Endothelial cell of umbilical vein (primary cell): Measurements from ENCODE around the gene CREBL2. TPM values are rescaled to one million over a fixed set of nuclear protein-coding genes. Genes with fewer than 3 reads are reported as not detected.

Experiments
- BruUV-seq: library from RNA; stranded (reverse); fragments of 400-500 nt; replicated peaks from 2 replicates; lab custom pipeline; 2021; lab: Mats Ljungman, UMichigan
- CTCF ChIA-PET: fragments of 300-600, 350-600 bp; sonication (Branson Sonifier 250); formaldehyde crosslinking; loops from one replicate; lab custom pipeline; 2021; ENCODE audit warnings: antibody characterized with exemption, inconsistent platforms; lab: Charles Lee
- POLR2A ChIA-PET: fragments of 300-600, 350-600 bp; sonication (Branson Sonifier 250); formaldehyde crosslinking; loops from one replicate; lab custom pipeline; 2021; ENCODE audit warnings: antibody characterized with exemption, inconsistent platforms; lab: Charles Lee
- DNase-seq: peaks from one replicate; pipeline ENCODE4 v3.0.0-alpha.2; 2011; ENCODE audit warnings: low read depth, low spot score
- FAIRE-seq: peaks from 2 replicates; lab custom pipeline; 2011; peaks lifted over from hg19 to GRCh38; lab: Jason Lieb, UNC
- H2AFZ ChIP-seq: 2 replicates; pipeline ENCODE4 v1.6.0; 2012; ENCODE audit warnings: low read depth, low read length, control low read depth, inconsistent platforms
- H3K27ac ChIP-seq: 2 replicates; pipeline ENCODE4 v1.5.1; 2011; ENCODE audit warnings: low read depth, mild to moderate bottlenecking, control low read depth, low read length, moderate library complexity; ENCODE audit not compliant: insufficient read depth
- H3K27me3 ChIP-seq, 2 experiments: 2 replicates each; pipeline versions ENCODE4 v1.6.0 to v1.6.1; 2011; ENCODE audit warnings: low read length in 2 of 2, mixed read lengths in 1 of 2; ENCODE audit not compliant: control insufficient read depth in 2 of 2, insufficient read depth in 2 of 2
- H3K36me3 ChIP-seq, 2 experiments: 2 replicates in 1 of 2; 3 replicates in 1 of 2; pipeline ENCODE4 v1.5.1; 2011; ENCODE audit warnings: low read length in 2 of 2, mild to moderate bottlenecking in 1 of 2, moderate library complexity in 1 of 2; ENCODE audit not compliant: control insufficient read depth in 2 of 2, insufficient read depth in 2 of 2; ENCODE audit errors: extremely low read depth in 1 of 2
- H3K4me1 ChIP-seq: 3 replicates; pipeline ENCODE4 v1.5.1; 2011; ENCODE audit warnings: mild to moderate bottlenecking, low read length; ENCODE audit not compliant: control insufficient read depth, insufficient read depth; ENCODE audit errors: extremely low read depth
- H3K4me2 ChIP-seq: 2 replicates; pipeline ENCODE4 v1.6.1; 2011; ENCODE audit warnings: low read length, control low read depth, mixed read lengths; ENCODE audit not compliant: insufficient read depth
- H3K4me3 ChIP-seq, 3 experiments: fragments of 200-600 bp in 1 of 3; sonication (generic), shearing (Covaris generic) in 1 of 3; replicated peaks in 1 of 3; 2 replicates each; pipeline ENCODE4 v1.5.1; 2011 to 2016; ENCODE audit warnings: control low read depth in 3 of 3, low read length in 3 of 3, mild to moderate bottlenecking in 2 of 3, inconsistent platforms in 1 of 3, low read depth in 1 of 3, moderate library complexity in 1 of 3; ENCODE audit not compliant: insufficient read depth in 1 of 3
- H3K79me2 ChIP-seq: 2 replicates; pipeline ENCODE4 v1.6.0; 2012; ENCODE audit warnings: low read length, inconsistent platforms; ENCODE audit not compliant: control insufficient read depth, insufficient read depth
- H3K9ac ChIP-seq: replicated peaks from 2 replicates; pipeline ENCODE3; 2011; ENCODE audit warnings: low read length, control low read depth; ENCODE audit not compliant: insufficient read depth; ENCODE audit errors: extremely low read depth
- H3K9me1 ChIP-seq: replicated peaks from 3 replicates; pipeline ENCODE4 v1.6.0; 2011; ENCODE audit warnings: mild to moderate bottlenecking, low read length; ENCODE audit not compliant: control insufficient read depth, insufficient read depth; ENCODE audit errors: extremely low read depth
- H3K9me3 ChIP-seq: replicated peaks from 2 replicates; pipeline ENCODE4 v1.5.1; 2012; ENCODE audit warnings: low read length, inconsistent platforms; ENCODE audit not compliant: control insufficient read depth, insufficient read depth
- H4K20me1 ChIP-seq: replicated peaks from 2 replicates; pipeline ENCODE3; 2011; ENCODE audit warnings: mild to moderate bottlenecking, low read length; ENCODE audit not compliant: control insufficient read depth, insufficient read depth; ENCODE audit errors: extremely low read depth
- FOS ChIP-seq: IDR thresholded peaks from 2 replicates; pipeline ENCODE4 v1.6.1; 2011; ENCODE audit warnings: mild to moderate bottlenecking, low read length, moderate library complexity, borderline replicate concordance; ENCODE audit not compliant: insufficient read depth
- GATA2 ChIP-seq: IDR thresholded peaks from 2 replicates; pipeline ENCODE4 v1.7.0; 2011; ENCODE audit warnings: low read depth, mild to moderate bottlenecking, moderate library complexity, mixed read lengths, low read length; ENCODE audit not compliant: insufficient read length, insufficient read depth
- MYC ChIP-seq: IDR thresholded peaks from one replicate; pipeline ENCODE4 v1.6.1; 2011; ENCODE audit warnings: mild to moderate bottlenecking, low read depth, low read length
- POLR2A ChIP-seq: IDR thresholded peaks from 2 replicates; pipeline ENCODE4 v1.6.1; 2012; ENCODE audit warnings: low read depth, mild to moderate bottlenecking, control low read depth, low read length
- POLR2AphosphoS5 ChIP-seq: IDR thresholded peaks from 2 replicates; pipeline ENCODE4 v1.6.1; 2012; ENCODE audit warnings: low read depth, mild to moderate bottlenecking, control low read depth, low read length, moderate library complexity; ENCODE audit not compliant: insufficient read depth
- dilution Hi-C: fragments of 300-500 bp; cut with MboI; formaldehyde crosslinking; loops from one replicate; pipeline ENCODE4 v1.15.0; 2019; ENCODE audit warnings: low sequenced_read_pairs; ENCODE audit not compliant: extremely low pct_ligation_motif_present
- intact Hi-C: fragments of 100-400 bp; cut with micrococcal nuclease; formaldehyde crosslinking; loops from one replicate; pipeline ENCODE4 v1.10.0; 2022
- polyA plus RNA-seq, 4 experiments: library from polyadenylated mRNA; depleted of rRNA in 3 of 4; stranded (reverse) in 3 of 4; unstranded in 1 of 4; fragments of >200 nt; gene quantifications; 2 replicates each; pipeline versions ENCODE4 v1.2.1 to v1.2.3, GENCODE V29; 2011 to 2012; ENCODE audit warnings: missing spikeins in 1 of 4
- total RNA-seq: library from RNA; stranded (reverse); gene quantifications from 2 replicates; pipeline ENCODE4 v1.2.3, GENCODE V29; 2021
- TF ChIP-seq, protein P1 (sequence below), 2 donors: IDR thresholded peaks; 1 replicate in 1 of 2; 2 replicates in 1 of 2; pipeline ENCODE4 v1.5.1; 2011; ENCODE audit warnings: low read length in 2 of 2, mild to moderate bottlenecking in 2 of 2, moderate library complexity in 2 of 2, control low read depth in 1 of 2, inconsistent platforms in 1 of 2, low read depth in 1 of 2; ENCODE audit not compliant: insufficient read depth in 1 of 2; ENCODE audit errors: extremely low read depth in 1 of 2
- TF ChIP-seq, protein P2 (sequence below): IDR thresholded peaks from 2 replicates; pipeline ENCODE4 v1.6.1; 2011; ENCODE audit not compliant: insufficient read depth, insufficient read length

The CREBL2 gene
- total and polyA plus RNA-seq, 2 donors (not counting 3 experiments of a cell fraction or from before 2014, with no cell fraction given) = 10.5 to 19.4 TPM

DNA sequence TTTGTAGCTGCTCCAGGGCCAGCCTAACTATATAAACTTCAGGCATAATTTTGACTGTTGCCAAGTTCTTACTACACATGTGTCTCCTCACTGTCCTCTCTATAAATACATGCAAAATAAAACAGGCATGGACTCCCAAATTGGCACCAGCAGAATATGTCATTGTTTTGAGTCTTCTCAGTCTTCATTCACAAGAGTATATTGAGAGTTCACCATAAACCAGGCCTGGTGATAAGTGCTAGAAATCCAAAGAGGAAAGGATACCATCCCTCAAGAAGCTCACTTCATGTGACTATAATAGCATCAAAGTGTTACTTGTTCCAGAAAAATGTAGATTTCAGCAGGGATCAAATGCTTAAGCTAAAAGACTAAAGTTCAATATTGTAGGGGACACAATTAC, 70.6 kb downstream of the CREBL2 start:
- dilution Hi-C loops = no loop called here
- Histone ChIP-seq H3K9me3 (no peaks in the 10 kb centered on the region), H3K4me3 (no peak overlapping the region), H3K27ac (no peak overlapping the region), H3K9me1 (no peaks in the 10 kb centered on the region), H3K27me3 (peaks cover 8 to 17% of the 10 kb centered on the region in 2 experiments), H3K4me2 (no peak overlapping the region), H3K79me2 (no peaks in the 10 kb centered on the region), H2AFZ (no peak overlapping the region), H3K9ac (no peak overlapping the region), H4K20me1 (no peaks in the 10 kb centered on the region), H3K36me3 (no peaks in the 10 kb centered on the region), H3K4me1 (no peaks in the 10 kb centered on the region)
- intact Hi-C loops = no loop called here
- BruUV-seq = no TSS peak
- POLR2A ChIA-PET = no interaction called here
- CTCF ChIA-PET = interaction anchor here (1.1 kb wide), 1 partner anchor 79 kb away, joined by 3 read pairs; no protein-coding TSS in a partner anchor
- no peak for DNase-seq
- FAIRE-seq = no peak
- TF ChIP-seq MYC = no peak
- TF ChIP-seq, protein P1, sequence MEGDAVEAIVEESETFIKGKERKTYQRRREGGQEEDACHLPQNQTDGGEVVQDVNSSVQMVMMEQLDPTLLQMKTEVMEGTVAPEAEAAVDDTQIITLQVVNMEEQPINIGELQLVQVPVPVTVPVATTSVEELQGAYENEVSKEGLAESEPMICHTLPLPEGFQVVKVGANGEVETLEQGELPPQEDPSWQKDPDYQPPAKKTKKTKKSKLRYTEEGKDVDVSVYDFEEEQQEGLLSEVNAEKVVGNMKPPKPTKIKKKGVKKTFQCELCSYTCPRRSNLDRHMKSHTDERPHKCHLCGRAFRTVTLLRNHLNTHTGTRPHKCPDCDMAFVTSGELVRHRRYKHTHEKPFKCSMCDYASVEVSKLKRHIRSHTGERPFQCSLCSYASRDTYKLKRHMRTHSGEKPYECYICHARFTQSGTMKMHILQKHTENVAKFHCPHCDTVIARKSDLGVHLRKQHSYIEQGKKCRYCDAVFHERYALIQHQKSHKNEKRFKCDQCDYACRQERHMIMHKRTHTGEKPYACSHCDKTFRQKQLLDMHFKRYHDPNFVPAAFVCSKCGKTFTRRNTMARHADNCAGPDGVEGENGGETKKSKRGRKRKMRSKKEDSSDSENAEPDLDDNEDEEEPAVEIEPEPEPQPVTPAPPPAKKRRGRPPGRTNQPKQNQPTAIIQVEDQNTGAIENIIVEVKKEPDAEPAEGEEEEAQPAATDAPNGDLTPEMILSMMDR (IDR thresholded peaks at IDR 0.05; ENCODE audit: extremely low read depth in 1 of 2, insufficient read depth in 1 of 2, low read depth in 1 of 2, low read length in 2 of 2) = no peak
- no peak for TF ChIP-seq POLR2A
- TF ChIP-seq, protein P2, sequence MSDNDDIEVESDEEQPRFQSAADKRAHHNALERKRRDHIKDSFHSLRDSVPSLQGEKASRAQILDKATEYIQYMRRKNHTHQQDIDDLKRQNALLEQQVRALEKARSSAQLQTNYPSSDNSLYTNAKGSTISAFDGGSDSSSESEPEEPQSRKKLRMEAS = no peak
- TF ChIP-seq POLR2AphosphoS5 = no peak
- TF ChIP-seq FOS = no peak
- TF ChIP-seq GATA2 = no peak
